ENCODE data around the gene PRDM16.

Gene PRDM16

DNA sequence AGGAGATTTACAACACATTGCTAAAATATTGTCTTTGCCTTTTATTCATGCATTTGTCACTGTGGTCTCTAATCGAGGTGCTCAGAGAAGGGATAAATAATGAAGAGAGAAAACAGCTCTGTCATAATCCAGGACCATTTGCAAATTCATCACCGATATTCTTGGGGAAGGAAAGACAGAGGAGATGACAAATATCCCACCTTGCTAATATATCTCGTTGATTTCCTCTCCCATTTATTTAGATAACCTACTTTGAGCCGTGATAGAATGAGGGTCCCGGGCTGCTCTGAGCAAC is 86.9 kb downstream of the PRDM16 start (continued):
- TF ChIP-seq ZSCAN16 (tag by site-specific recombination; IDR thresholded peaks at IDR 0.05) = no peak

DNA sequence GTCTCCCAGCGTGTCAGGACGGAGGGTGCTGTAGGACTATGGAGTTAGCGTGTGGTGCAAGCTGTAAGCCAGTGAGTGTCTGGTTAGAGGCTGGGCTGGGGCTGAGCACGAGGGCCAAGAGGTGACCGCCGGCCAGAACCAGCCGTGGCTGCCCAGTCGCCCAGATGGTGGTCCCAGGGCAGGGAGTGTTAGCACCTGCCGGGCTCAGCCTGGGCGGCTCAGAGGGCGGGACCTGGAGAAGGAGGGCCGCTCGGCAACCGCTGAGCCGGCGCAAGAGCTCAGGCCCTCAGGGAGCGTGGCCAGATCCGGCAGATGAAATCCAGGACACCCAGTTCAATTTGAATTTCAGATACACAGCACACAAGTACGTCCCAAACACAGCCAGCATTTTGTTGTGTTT is 87.9 kb downstream of the PRDM16 start:
- CTCF ChIA-PET = interaction anchor here (0.5 kb wide), 1 partner anchor 21 kb away, joined by 3 read pairs; no protein-coding TSS in a partner anchor

DNA sequence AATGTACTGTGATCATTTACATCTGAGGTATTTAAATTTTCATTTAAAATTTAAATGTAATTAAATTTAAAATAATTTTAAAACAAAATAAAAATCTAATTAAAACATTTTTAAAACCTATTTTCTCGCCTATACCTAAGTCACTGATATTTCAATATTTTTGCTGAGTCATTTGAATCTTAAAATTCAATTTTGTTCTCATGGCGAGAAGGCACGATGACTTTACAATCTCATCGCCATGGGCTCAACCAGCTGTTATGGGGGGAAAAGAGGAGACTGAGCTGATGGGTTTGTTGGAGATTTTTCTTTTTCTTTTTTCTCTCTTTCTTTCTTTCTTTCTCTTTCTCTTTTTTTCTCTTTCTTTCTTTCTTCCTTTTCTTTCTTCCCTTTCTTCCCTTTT is 89.3 kb downstream of the PRDM16 start:
- POLR2A ChIA-PET = no interaction called here
- no peaks in the 10 kb centered on the region for H3K9me3 ChIP-seq (ENCODE audit: control insufficient read depth, insufficient read depth, low read depth, low read length)
- CTCF ChIA-PET = no interaction called here
- no peak overlapping the region for H3K4me3 ChIP-seq (ENCODE audit: low read depth, low read length)
- no peaks in the 10 kb centered on the region for H3K36me3 ChIP-seq (ENCODE audit: control insufficient read depth in 2 of 2, insufficient read depth in 1 of 2, low read length in 2 of 2)
- no peaks in the 10 kb centered on the region for H3K4me1 ChIP-seq (ENCODE audit: control insufficient read depth, insufficient read depth, low read length)
- H3K27ac ChIP-seq (ENCODE audit: extremely low read depth, low read depth, low read length) = no peak overlapping the region
- TF ChIP-seq ZNF768 (tag by site-specific recombination; IDR thresholded peaks at IDR 0.05) (no peak), ZNF610 (tag by site-specific recombination; IDR thresholded peaks at IDR 0.05; ENCODE audit: borderline replicate concordance) (no peak), ZFP41 (tag by site-specific recombination; IDR thresholded peaks at IDR 0.05; ENCODE audit: borderline replicate concordance) (no peak), ZNF221 (tag by site-specific recombination; IDR thresholded peaks at IDR 0.05; ENCODE audit: borderline replicate concordance) (no peak), ZNF19 (tag by site-specific recombination; IDR thresholded peaks at IDR 0.05; ENCODE audit: low read depth) (no peak), PRDM1 (tag by site-specific recombination; IDR thresholded peaks at IDR 0.05) (peak; percentile 42; the same call in 1 of the 2 replicates)
- TF ChIP-seq, protein P1, sequence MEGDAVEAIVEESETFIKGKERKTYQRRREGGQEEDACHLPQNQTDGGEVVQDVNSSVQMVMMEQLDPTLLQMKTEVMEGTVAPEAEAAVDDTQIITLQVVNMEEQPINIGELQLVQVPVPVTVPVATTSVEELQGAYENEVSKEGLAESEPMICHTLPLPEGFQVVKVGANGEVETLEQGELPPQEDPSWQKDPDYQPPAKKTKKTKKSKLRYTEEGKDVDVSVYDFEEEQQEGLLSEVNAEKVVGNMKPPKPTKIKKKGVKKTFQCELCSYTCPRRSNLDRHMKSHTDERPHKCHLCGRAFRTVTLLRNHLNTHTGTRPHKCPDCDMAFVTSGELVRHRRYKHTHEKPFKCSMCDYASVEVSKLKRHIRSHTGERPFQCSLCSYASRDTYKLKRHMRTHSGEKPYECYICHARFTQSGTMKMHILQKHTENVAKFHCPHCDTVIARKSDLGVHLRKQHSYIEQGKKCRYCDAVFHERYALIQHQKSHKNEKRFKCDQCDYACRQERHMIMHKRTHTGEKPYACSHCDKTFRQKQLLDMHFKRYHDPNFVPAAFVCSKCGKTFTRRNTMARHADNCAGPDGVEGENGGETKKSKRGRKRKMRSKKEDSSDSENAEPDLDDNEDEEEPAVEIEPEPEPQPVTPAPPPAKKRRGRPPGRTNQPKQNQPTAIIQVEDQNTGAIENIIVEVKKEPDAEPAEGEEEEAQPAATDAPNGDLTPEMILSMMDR (tag by site-specific recombination; IDR thresholded peaks at IDR 0.05) = no peak
- TF ChIP-seq, protein P2, sequence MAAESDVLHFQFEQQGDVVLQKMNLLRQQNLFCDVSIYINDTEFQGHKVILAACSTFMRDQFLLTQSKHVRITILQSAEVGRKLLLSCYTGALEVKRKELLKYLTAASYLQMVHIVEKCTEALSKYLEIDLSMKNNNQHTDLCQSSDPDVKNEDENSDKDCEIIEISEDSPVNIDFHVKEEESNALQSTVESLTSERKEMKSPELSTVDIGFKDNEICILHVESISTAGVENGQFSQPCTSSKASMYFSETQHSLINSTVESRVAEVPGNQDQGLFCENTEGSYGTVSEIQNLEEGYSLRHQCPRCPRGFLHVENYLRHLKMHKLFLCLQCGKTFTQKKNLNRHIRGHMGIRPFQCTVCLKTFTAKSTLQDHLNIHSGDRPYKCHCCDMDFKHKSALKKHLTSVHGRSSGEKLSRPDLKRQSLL (tag by site-specific recombination; IDR thresholded peaks at IDR 0.05) = no peak

More for the DNA sequence above, 87.9 kb downstream of the PRDM16 start:
- H3K27ac ChIP-seq (ENCODE audit: extremely low read depth, low read depth, low read length) = no peak overlapping the region
- TF ChIP-seq, protein P3, sequence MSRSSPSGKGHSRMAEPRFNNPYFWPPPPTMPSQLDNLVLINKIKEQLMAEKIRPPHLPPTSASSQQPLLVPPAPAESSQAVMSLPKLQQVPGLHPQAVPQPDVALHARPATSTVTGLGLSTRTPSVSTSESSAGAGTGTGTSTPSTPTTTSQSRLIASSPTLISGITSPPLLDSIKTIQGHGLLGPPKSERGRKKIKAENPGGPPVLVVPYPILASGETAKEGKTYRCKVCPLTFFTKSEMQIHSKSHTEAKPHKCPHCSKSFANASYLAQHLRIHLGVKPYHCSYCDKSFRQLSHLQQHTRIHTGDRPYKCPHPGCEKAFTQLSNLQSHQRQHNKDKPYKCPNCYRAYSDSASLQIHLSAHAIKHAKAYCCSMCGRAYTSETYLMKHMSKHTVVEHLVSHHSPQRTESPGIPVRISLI (tag by site-specific recombination; IDR thresholded peaks at IDR 0.05) = no peak
- TF ChIP-seq ZNF157 (tag by site-specific recombination; IDR thresholded peaks at IDR 0.05) (no peak), ZNF19 (tag by site-specific recombination; IDR thresholded peaks at IDR 0.05; ENCODE audit: low read depth) (no peak), ZNF510 (tag by site-specific recombination; IDR thresholded peaks at IDR 0.05; ENCODE audit: insufficient replicate concordance) (no peak), ZNF596 (tag by site-specific recombination; IDR thresholded peaks at IDR 0.05) (no peak), ZXDB (tag by site-specific recombination; IDR thresholded peaks at IDR 0.05) (no peak), ZNF211 (tag by site-specific recombination; IDR thresholded peaks at IDR 0.05; ENCODE audit: low read depth) (no peak), KLF8 (tag by site-specific recombination; IDR thresholded peaks at IDR 0.05) (no peak), ZNF239 (tag by site-specific recombination; IDR thresholded peaks at IDR 0.05) (no peak), ZNF830 (tag by site-specific recombination; IDR thresholded peaks at IDR 0.05; ENCODE audit: low read depth) (no peak), TCF7L2 (IDR thresholded peaks at IDR 0.05; ENCODE audit: borderline replicate concordance, low read depth, low read length) (no peak), ZFP41 (tag by site-specific recombination; IDR thresholded peaks at IDR 0.05; ENCODE audit: borderline replicate concordance) (no peak), KLF1 (tag by site-specific recombination; IDR thresholded peaks at IDR 0.05) (no peak), ZSCAN30 (tag by site-specific recombination; IDR thresholded peaks at IDR 0.05) (no peak), GLI4 (tag by site-specific recombination; IDR thresholded peaks at IDR 0.05) (no peak)
- TF ChIP-seq, protein P4, sequence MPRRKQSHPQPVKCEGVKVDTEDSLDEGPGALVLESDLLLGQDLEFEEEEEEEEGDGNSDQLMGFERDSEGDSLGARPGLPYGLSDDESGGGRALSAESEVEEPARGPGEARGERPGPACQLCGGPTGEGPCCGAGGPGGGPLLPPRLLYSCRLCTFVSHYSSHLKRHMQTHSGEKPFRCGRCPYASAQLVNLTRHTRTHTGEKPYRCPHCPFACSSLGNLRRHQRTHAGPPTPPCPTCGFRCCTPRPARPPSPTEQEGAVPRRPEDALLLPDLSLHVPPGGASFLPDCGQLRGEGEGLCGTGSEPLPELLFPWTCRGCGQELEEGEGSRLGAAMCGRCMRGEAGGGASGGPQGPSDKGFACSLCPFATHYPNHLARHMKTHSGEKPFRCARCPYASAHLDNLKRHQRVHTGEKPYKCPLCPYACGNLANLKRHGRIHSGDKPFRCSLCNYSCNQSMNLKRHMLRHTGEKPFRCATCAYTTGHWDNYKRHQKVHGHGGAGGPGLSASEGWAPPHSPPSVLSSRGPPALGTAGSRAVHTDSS (tag by site-specific recombination; IDR thresholded peaks at IDR 0.05) = no peak
- TF ChIP-seq, protein P5, sequence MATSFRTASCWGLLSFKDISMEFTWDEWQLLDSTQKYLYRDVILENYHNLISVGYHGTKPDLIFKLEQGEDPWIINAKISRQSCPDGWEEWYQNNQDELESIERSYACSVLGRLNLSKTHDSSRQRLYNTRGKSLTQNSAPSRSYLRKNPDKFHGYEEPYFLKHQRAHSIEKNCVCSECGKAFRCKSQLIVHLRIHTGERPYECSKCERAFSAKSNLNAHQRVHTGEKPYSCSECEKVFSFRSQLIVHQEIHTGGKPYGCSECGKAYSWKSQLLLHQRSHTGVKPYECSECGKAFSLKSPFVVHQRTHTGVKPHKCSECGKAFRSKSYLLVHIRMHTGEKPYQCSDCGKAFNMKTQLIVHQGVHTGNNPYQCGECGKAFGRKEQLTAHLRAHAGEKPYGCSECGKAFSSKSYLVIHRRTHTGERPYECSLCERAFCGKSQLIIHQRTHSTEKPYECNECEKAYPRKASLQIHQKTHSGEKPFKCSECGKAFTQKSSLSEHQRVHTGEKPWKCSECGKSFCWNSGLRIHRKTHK (tag by site-specific recombination; IDR thresholded peaks at IDR 0.05) = no peak
- TF ChIP-seq, protein P6, sequence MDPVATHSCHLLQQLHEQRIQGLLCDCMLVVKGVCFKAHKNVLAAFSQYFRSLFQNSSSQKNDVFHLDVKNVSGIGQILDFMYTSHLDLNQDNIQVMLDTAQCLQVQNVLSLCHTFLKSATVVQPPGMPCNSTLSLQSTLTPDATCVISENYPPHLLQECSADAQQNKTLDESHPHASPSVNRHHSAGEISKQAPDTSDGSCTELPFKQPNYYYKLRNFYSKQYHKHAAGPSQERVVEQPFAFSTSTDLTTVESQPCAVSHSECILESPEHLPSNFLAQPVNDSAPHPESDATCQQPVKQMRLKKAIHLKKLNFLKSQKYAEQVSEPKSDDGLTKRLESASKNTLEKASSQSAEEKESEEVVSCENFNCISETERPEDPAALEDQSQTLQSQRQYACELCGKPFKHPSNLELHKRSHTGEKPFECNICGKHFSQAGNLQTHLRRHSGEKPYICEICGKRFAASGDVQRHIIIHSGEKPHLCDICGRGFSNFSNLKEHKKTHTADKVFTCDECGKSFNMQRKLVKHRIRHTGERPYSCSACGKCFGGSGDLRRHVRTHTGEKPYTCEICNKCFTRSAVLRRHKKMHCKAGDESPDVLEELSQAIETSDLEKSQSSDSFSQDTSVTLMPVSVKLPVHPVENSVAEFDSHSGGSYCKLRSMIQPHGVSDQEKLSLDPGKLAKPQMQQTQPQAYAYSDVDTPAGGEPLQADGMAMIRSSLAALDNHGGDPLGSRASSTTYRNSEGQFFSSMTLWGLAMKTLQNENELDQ (tag by site-specific recombination; IDR thresholded peaks at IDR 0.05; ENCODE audit: low read depth) = no peak
- TF ChIP-seq, protein P7, sequence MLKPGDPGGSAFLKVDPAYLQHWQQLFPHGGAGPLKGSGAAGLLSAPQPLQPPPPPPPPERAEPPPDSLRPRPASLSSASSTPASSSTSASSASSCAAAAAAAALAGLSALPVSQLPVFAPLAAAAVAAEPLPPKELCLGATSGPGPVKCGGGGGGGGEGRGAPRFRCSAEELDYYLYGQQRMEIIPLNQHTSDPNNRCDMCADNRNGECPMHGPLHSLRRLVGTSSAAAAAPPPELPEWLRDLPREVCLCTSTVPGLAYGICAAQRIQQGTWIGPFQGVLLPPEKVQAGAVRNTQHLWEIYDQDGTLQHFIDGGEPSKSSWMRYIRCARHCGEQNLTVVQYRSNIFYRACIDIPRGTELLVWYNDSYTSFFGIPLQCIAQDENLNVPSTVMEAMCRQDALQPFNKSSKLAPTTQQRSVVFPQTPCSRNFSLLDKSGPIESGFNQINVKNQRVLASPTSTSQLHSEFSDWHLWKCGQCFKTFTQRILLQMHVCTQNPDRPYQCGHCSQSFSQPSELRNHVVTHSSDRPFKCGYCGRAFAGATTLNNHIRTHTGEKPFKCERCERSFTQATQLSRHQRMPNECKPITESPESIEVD (tag by site-specific recombination; IDR thresholded peaks at IDR 0.05) = no peak
- no peaks in the 10 kb centered on the region for H3K4me1 ChIP-seq (ENCODE audit: control insufficient read depth, insufficient read depth, low read length)
- POLR2A ChIA-PET = no interaction called here
- no peak overlapping the region for H3K4me3 ChIP-seq (ENCODE audit: low read depth, low read length)
- no peaks in the 10 kb centered on the region for H3K36me3 ChIP-seq (ENCODE audit: control insufficient read depth in 2 of 2, insufficient read depth in 1 of 2, low read length in 2 of 2)
- H3K9me3 ChIP-seq (ENCODE audit: control insufficient read depth, insufficient read depth, low read depth, low read length) = no peaks in the 10 kb centered on the region
